GM21825 (cell line): ENCODE data around the gene SLC25A42.

Experiments used
- ATAC-seq: cut with Tn5 transposase; IDR thresholded peaks from one replicate; pipeline ENCODE4 v1.9.1; 2021; ENCODE audit warnings: mild to moderate bottlenecking, moderate library complexity; ENCODE audit not compliant: unreplicated experiment

The SLC25A42 gene

DNA sequence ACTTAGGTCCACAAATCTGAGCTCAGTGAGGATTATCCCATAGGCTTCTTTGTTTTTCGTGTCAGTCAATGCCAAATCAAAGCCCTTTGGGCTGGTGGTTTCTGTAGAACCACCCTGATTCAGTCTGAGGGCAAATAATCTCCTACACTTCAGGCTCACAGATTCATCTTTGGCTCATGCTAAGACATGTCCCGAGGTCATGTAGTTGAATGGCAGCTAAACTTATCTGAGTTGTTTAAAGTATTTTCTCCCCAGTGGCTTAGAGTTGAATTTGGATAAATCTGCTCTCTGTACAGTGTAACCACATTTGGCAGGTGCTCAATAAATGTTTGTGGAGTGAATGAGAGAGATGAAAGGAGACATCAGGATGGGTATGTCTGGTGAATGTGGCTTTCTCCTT, 13.1 kb upstream of the SLC25A42 start:
- no peak for ATAC-seq

DNA sequence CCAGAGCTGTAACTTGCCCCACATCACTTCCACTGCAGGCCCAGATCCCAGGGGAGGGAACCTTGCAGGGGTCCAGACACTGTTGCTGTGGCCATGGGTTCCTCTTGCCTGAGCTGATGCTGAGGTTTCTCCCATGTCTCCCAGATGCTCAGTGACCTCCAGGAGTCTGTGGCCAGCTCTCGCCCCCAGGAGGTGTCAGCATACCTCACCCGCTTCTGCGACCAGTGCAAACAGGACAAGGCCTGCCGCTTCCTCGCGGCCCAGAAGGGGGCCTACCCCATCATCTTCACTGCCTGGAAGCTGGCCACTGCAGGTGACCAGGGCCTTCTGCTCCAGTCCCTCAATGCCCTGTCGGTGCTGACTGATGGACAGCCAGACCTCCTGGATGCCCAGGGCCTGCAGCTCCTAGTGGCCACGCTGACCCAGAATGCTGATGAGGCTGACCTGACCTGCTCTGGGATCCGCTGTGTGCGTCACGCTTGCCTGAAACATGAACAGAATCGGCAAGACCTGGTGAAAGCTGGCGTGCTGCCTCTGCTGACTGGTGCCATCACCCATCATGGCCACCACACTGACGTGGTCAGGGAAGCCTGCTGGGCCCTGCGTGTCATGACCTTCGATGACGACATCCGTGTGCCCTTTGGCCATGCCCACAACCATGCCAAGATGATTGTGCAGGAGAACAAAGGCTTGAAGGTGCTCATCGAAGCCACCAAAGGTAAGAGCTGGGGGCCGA, 12.1 kb upstream of the SLC25A42 start:
- ATAC-seq: no peak

DNA sequence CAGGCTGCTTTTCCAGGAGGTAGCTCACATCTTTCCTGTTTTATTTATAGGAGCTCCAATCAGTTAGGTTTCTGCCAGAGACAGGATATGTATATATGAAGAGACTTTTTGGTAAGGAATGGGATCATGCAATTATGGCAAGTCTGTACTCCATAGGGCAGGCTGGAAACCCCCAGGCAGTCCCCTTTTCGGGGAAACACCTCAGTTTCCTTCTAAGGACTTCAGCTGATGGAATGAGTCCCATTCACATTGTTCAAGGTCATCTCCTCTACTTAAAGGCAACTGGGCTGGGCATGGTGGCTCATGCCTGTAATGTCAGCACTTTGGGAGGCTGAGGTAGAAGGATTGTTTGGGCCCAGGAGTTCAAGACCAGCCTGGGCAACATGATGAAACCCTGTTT, 10.9 kb upstream of the SLC25A42 start:
- ATAC-seq: no peak

GRCh38 chr19:19053508-19054314, 10.1 kb upstream of the SLC25A42 start:
- ATAC-seq: no peak

GRCh38 chr19:19054315-19054938, 9.4 kb upstream of the SLC25A42 start:
- ATAC-seq: no peak

DNA sequence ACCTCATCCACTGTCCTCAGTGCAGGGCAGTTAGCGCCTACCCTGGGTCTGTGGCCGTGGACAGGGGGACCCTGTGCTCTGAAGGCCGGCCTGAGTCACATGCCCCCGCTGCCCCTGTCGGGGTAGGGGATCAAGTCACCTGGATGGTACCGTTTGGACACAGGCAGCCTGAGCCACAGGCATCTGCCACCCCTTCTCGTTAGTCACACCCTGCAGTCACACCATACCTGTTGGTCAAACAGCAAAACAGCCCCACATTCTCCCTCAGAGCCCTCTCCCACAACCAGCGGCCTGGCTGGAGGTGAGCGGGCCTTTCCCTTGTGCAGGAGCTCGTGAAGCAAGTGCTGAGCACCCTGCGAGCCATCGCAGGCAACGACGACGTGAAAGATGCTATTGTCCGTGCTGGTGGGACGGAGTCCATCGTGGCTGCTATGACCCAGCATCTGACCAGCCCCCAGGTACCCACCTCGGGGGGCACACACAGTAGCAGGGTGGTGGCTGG, 8.8 kb upstream of the SLC25A42 start:
- no peak for ATAC-seq

GRCh38 chr19:19055701-19056100, 8.1 kb upstream of the SLC25A42 start:
- no peak for ATAC-seq

DNA sequence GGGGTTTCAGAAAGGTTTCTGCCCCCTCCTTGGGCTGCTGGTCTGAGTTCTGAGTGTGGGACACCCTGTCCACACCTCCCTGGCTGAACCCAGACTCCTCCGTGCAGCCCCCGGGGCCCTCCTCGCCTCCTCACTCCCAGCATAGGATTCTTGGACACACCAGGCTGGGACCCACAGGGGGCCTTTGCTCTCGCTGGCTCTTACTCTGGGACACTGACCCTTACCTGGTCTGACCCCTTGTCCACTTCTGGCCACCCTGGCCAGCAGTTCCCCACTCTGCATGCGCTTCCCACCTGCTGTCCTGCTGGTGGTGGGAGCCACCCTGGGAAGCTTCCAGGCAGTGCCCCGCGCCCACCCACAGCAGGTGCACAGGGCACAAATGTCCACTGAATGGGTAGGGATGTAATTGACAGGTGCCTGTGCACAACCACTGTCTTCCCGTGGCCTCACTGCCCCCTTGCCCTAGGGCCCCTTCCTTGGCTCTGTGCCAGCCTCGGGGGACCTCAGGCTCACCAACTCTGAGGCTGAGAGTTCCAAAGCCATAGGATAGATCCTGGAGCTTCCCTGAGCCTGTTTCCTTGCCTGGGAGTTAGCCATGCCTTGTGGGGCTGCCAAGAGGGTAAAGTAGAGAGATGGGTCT, 7.0 kb upstream of the SLC25A42 start:
- no peak for ATAC-seq

GRCh38 chr19:19057317-19057716, 6.5 kb upstream of the SLC25A42 start:
- no peak for ATAC-seq

- no peak for ATAC-seq
Measured at GRCh38 chr19:19057720-19058119, 6.1 kb upstream of the SLC25A42 start.

- ATAC-seq: no peak
Measured at GRCh38 chr19:19059018-19059836, 4.6 kb upstream of the SLC25A42 start.

GRCh38 chr19:19059837-19060611, 3.8 kb upstream of the SLC25A42 start:
- no peak for ATAC-seq

DNA sequence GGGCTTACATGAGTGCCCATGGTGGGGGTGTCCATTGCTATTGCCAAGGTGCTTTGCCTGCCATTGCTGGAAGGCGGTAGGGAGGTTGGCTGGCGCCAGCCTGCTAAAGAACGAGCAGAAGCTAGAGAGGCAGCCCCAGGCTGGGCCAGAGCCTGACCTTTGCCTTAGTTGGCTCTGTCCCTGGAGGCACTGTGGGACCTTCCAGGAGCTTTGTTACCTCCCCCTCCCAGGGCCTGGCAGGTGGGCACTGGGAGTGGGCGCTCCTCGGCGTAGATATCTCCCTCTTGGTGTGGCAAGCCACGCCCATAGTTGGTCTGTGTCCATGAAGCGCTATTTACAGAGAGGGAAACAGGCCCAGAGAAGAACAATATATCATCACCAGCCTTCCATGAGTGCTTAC, 2.3 kb upstream of the SLC25A42 start:
- no peak for ATAC-seq

DNA sequence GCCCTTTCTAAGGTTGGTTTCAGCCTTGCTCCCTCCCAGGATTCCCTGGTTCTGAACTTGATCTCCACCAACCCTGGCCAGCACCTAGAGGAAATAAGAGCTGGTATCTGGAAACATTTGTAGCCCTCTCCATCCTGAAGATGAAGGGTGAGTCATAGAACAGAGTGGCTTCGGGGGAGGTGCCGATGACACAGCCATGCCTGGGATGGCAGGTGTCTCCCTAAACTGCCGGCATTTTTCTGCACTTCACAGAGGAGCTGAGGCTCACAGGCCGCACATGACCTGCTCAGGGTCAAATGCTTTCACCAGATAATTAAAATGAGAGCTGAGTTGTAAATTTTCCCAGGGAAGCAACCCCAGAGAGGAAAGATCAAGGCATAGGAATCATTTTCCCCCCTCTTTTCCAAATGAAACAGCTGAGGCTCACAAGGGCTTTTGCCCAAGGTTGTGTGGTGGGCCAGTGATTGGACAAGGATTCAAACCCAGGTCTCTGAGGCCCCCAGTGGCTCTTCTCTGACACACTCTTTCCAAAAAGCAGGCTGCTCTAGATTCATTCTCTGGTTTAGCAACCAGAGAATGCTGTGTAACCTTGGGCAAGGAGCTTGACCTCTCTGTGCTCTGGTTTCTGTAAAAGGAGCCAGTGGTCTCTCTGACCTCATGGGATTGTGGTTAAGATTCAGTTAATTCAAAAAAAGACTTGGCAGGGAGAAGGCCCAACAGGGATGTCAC, 1.2 kb upstream of the SLC25A42 start:
- no peak for ATAC-seq

GRCh38 chr19:19064098-19064722, 416 bp downstream of the SLC25A42 start:
- no peak for ATAC-seq

- no peak for ATAC-seq
Measured at GRCh38 chr19:19064811-19065745, 1.3 kb downstream of the SLC25A42 start.

DNA sequence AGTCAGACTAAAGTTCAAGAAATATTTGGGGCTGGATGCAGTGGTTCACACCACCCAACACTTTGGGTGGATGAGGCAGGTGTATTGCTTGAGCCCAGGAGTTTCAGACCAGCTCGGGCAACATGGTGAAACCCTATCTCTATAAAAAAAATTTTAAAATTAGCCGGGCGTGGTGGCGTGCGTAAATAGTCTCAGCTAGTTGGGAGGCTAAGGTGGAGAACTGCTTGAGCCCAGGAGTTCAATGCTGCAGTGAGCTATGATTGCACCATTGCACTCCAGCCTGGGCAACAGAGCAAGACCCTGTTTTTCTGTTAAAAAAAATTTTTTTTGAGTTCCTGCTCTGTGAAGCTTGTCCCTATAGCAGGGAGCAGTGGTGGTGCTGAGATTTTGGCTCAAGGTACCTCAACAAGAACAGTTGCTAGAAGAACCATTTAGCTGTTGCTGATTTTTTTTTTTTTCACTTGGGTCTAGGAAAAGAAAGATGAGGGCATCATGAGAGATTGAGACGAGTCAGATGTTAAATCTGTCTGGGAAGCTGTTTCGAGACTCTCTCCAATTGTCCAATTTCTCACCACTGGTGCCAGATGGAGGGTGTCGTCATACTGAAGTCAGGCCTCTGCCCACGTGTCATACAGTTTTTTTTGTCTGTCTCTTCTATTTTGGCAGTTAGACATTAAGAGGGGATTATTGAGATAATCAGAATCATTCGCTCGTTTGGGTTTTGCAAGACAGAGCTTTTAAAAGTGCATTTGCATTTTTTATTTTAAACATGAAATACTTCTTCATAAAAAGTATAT, 3.7 kb downstream of the SLC25A42 start:
- ATAC-seq: no peak
